ENCODE data around the gene FADD.

Gene FADD

DNA sequence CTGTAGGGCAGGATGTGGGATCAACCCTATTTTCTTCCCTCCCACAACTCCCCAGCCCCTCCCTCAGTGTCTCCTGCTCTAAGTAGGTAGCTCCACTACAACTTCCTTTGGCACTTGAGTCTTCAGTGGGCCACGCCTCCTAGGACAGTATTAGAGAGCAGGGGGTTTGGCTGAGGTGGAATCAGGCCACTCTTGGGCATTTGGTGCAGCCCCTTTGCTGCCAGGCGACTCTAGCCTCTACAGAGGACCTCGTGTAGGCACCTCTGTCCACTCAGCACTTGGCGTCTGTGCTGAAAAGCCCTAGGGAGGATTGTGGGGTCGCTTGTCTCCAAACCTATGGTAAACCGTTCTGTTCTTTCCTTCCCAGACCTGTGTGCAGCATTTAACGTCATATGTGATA lies 2.7 kb downstream of the FADD start:
- TF ChIP-seq GATA2 (IDR thresholded peaks at IDR 0.05; ENCODE audit: low read depth, low read length) (no peak), GATA3 (IDR thresholded peaks at IDR 0.05; ENCODE audit: low read depth, low read length) (no peak)

DNA sequence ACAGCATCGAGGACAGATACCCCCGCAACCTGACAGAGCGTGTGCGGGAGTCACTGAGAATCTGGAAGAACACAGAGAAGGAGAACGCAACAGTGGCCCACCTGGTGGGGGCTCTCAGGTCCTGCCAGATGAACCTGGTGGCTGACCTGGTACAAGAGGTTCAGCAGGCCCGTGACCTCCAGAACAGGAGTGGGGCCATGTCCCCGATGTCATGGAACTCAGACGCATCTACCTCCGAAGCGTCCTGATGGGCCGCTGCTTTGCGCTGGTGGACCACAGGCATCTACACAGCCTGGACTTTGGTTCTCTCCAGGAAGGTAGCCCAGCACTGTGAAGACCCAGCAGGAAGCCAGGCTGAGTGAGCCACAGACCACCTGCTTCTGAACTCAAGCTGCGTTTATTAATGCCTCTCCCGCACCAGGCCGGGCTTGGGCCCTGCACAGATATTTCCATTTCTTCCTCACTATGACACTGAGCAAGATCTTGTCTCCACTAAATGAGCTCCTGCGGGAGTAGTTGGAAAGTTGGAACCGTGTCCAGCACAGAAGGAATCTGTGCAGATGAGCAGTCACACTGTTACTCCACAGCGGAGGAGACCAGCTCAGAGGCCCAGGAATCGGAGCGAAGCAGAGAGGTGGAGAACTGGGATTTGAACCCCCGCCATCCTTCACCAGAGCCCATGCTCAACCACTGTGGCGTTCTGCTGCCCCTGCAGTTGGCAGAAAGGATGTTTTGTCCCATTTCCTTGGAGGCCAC lies 3.3 kb downstream of the FADD start:
- TF ChIP-seq GATA3 (IDR thresholded peaks at IDR 0.05; ENCODE audit: low read depth, low read length) (no peak), GATA2 (IDR thresholded peaks at IDR 0.05; ENCODE audit: low read depth, low read length) (no peak)

DNA sequence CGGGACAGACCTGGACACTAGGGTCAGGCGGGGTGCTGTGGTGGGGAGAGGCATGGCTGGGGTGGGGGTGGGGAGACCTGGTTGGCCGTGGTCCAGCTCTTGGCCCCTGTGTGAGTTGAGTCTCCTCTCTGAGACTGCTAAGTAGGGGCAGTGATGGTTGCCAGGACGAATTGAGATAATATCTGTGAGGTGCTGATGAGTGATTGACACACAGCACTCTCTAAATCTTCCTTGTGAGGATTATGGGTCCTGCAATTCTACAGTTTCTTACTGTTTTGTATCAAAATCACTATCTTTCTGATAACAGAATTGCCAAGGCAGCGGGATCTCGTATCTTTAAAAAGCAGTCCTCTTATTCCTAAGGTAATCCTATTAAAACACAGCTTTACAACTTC lies 3.9 kb downstream of the FADD start:
- TF ChIP-seq GATA3 (IDR thresholded peaks at IDR 0.05; ENCODE audit: low read depth, low read length): no peak
- TF ChIP-seq GATA2 (IDR thresholded peaks at IDR 0.05; ENCODE audit: low read depth, low read length): no peak

DNA sequence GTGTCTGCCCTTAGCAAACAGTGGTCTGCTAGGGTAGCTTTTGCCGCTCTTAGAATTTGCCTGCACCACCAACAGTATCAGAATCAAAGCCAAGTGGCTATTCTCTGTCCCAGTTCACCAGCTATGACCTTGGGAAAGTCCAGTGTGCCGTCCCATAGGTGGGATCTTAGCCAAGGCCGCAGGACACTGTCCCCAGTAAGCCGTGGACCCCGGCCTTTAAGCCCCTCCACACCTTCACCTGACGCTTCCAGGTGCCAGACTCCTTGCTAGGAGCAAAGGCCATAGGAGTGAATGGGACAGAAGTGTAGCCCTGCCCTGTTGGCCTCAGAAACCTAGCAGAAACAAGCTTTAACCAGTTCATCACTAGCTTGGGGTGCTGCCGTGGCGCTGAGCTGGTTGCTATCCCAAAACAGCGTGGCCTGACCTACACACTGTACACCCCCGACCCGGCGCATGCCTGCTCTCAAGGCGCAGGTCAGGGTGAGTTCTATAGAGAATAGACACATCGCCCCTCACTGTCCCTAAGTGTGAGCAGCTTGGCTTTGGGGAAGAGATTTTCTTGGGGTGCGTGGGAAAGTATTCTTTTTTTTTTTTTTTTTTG lies 4.5 kb downstream of the FADD start:
- TF ChIP-seq GATA2 (IDR thresholded peaks at IDR 0.05; ENCODE audit: low read depth, low read length) (no peak), GATA3 (IDR thresholded peaks at IDR 0.05; ENCODE audit: low read depth, low read length) (no peak)

DNA sequence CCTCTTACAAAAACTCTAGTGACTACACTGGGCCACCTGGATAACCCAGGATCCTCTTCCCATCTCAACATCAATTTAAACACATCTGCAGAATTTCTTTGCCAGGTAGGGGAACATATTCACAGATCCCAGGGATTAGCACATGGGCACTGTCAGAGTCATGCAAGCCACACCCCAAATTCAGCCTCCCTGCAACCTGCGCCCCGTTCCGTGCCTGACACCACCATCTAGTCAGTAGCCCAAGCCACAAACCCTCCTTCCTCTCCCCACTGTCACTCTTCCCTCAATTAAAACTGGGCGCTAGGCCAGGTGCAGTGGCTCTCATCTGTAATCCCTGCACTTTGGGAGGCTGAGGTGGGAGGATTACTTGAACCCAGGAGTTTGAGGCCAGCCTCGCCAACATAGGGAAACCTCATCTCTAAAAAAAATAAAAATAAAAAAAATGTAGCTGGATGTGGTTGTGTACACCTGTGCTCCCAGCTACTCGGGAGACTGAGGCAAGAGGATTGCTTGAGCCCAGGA lies 6.4 kb downstream of the FADD start:
- TF ChIP-seq GATA2 (IDR thresholded peaks at IDR 0.05; ENCODE audit: low read depth, low read length): no peak
- TF ChIP-seq GATA3 (IDR thresholded peaks at IDR 0.05; ENCODE audit: low read depth, low read length): no peak

DNA sequence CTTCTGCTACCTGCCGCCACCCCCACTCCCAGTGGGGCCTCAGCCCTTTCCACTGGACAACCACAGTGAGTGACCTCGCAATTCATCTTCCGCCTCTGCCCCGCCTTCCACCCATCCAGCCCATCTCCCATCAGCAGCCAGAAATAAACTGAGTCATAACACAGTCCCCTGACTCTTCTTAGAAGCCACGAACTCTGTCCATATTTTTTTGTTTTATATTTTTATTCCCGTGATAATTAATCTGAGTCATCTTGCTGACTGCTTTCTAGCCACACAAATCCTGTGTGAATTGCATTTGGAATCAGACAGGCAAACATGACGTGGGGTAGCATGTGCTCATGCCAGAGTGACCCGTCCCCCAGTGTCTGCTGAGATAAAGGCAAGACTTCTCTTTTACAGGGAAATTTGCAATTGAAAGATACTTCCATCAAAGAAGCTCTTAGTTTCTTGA lies 7.0 kb downstream of the FADD start:
- no peak for TF ChIP-seq GATA2 (IDR thresholded peaks at IDR 0.05; ENCODE audit: low read depth, low read length)
- no peak for TF ChIP-seq GATA3 (IDR thresholded peaks at IDR 0.05; ENCODE audit: low read depth, low read length)

DNA sequence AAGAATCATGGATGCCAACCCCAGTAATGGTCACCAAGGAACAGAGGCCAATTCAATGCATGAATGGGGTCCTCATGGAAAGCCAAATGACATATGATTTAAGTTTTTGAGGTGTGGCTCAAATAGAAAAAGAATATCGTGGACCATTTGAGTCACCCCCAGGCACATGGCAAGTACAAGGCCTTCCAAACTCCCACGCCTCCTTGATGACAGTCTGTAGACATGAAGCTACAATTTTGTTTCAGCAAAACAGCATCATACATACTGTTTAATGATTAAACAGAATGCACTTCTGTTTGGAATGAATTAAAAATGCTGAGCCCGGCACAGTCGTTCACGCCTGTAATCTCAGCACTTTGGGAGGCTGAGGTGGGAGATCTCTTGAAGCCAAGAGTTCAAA lies 7.4 kb downstream of the FADD start:
- TF ChIP-seq GATA2 (IDR thresholded peaks at IDR 0.05; ENCODE audit: low read depth, low read length) (no peak), GATA3 (IDR thresholded peaks at IDR 0.05; ENCODE audit: low read depth, low read length) (no peak)

DNA sequence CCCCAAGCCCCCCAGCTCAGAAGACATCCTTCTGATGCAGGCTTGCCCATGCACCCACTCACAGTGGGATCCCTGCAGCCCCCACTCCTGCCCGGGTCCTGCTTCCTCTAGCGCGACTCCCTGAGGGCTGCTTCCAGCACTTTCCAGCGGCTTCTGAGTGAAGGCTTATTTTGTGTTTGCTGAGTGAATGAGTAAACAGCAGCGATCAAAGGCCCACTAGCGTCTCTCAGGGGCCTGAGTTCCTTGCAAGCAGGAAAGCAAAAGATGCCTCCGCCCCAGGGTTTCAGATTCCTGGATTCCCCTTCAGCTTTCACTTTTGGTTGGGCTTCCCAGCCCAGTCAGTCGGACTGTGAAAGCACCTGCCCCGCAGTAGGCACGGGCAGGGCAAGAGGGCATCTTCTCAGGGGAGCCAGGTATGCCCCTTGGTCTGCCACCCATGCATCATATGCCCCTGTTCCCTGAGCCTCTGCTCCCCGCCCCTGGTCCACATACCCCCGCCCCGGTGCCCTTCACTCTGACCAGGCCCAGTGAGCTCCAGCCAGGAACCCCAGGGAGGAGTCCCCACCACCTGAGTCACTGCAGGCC lies 9.2 kb downstream of the FADD start:
- TF ChIP-seq GATA3 (IDR thresholded peaks at IDR 0.05; ENCODE audit: low read depth, low read length) (no peak), GATA2 (IDR thresholded peaks at IDR 0.05; ENCODE audit: low read depth, low read length) (no peak)

DNA sequence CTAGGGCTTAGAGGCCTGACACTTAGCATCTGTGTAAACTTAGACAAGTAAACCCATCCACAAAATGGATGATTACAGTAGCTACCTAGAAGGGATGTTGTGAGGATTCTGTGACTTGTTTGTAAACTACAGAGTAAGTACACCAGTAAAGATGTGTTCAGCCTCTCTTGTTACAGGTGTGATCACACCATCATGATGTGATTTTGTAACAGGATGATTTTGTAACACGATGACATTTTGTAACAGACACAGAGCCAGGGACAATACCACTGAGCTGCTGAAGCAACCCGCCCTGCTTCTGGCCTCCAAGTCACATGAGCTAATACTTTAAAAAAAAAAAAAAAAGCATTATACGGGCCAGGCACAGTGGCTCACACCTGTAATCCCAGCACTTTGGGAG lies 17.0 kb downstream of the FADD start:
- TF ChIP-seq GATA3 (IDR thresholded peaks at IDR 0.05; ENCODE audit: low read depth, low read length) (no peak), GATA2 (IDR thresholded peaks at IDR 0.05; ENCODE audit: low read depth, low read length) (no peak)

DNA sequence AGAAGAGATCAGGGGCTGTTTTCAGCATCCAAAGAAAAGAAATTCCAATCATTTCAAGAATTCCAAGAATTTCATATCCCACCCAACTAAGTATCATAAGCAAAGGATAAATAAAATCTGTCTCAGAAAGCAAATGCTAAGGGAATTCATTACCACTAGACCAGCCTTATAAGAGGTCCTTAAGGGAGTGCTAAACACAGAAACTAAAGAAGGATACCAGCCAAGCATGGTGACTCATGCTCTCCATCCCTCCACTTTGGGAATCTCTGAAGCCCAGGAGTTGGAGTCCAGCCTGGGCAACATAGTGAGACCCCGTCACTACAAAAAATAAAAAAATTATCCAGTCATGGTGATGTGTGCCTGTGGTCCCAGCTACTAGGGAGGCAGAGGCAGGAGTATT lies 17.8 kb downstream of the FADD start:
- no peak for TF ChIP-seq GATA3 (IDR thresholded peaks at IDR 0.05; ENCODE audit: low read depth, low read length)
- TF ChIP-seq GATA2 (IDR thresholded peaks at IDR 0.05; ENCODE audit: low read depth, low read length): no peak

DNA sequence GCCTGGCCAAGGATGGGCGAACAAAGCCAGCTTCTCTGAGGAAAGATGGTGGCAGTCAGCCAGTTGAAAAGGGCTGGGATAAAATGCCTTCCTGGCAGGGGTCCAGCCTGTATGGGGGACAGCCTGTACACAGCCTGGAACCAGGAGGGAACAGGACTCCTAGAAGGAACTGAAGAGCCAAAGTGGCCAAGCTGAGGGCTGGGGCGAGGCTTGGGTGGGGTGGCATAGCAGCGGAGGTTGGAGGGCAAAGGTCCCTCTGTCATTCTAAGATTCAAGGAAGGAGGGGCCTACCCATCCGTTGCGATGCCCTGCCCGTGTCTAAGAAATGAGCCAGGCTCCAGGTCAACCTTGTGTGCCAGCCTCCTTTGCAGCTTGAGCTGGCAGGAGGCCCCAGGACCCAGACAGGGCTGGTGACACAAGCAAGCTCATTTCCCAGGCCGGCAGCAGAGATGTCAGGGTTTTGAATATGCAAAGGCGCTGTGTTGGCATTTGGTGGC lies 22.6 kb downstream of the FADD start:
- no peak for TF ChIP-seq GATA3 (IDR thresholded peaks at IDR 0.05; ENCODE audit: low read depth, low read length)
- no peak for TF ChIP-seq GATA2 (IDR thresholded peaks at IDR 0.05; ENCODE audit: low read depth, low read length)

DNA sequence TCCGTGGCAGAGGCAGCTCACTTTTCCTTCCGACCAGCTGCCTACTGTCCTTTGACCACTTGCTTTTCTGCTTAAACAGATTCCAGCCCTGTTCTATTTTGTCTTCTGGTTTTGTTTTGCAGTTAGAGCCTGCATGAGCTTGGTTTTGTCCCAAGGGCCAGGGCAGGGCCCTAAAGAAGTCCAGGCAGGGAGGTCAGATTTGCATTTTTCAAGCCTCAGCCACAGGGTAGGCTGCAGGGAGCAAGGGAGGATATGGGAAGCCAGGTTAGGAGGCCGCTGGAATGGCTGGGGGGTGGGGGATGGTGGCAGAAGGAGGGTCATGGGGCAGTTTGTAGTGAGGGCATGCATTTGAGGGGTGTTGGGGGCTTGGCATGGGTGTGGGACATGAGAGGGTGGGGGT lies 23.1 kb downstream of the FADD start:
- TF ChIP-seq GATA2 (IDR thresholded peaks at IDR 0.05; ENCODE audit: low read depth, low read length): no peak
- TF ChIP-seq GATA3 (IDR thresholded peaks at IDR 0.05; ENCODE audit: low read depth, low read length): no peak

DNA sequence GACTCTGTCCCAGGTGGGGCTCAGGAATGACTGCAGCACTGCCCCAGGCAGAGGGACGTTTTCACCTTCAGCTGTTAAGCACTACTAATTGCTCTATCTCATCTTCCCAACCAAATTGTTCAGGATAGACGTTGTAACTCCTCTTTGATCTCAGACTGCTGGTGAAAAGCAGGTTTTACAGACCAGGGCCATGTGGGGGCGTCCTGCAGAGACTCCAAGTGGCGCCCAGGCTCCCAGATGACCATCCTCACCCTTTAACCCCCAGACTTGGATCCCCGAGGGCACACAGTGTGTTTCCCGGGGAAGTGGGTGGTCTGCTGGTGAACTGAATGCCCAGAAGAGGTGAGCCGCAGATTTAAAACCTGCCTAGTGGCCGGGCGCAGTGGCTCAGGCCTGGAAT lies 23.9 kb downstream of the FADD start:
- no peak for TF ChIP-seq GATA2 (IDR thresholded peaks at IDR 0.05; ENCODE audit: low read depth, low read length)
- TF ChIP-seq GATA3 (IDR thresholded peaks at IDR 0.05; ENCODE audit: low read depth, low read length): no peak

DNA sequence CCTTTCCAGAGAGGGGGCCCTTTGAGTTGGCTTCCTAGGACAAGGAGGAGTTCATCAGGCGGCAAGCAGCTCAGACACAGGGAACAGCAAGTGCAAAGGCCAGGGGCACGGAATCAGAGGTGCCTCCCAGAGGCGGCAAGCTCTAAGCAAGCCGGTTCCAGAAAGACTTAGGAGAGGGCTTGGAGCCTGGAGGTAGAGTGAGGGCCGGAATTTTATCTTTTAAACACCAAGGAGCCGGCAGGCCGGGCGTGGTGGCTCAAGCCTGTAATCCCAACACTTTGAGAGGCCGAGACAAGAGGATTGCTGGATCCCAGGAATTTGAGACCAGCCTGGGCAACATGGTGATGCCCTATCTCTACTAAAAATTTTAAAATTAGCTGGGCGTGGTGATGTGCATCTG lies 26.6 kb downstream of the FADD start:
- TF ChIP-seq GATA3 (IDR thresholded peaks at IDR 0.05; ENCODE audit: low read depth, low read length): no peak
- no peak for TF ChIP-seq GATA2 (IDR thresholded peaks at IDR 0.05; ENCODE audit: low read depth, low read length)
